Prostate gland (tissue), 2 donors: ENCODE results near the gene MAFF.
A peak's percentile ranks its signal among the peaks of the same experiment; 100 is the strongest.

Experiments
- POLR2A ChIP-seq: fragments of 450-650 bp; IDR thresholded peaks from one replicate; pipeline ENCODE4 v1.6.1; 2016; ENCODE audit warnings: antibody characterized with exemption, mild to moderate bottlenecking
- POLR2AphosphoS5 ChIP-seq: sonication (generic); formaldehyde crosslinking; IDR thresholded peaks from one replicate; pipeline ENCODE4 v1.6.1; 2017; ENCODE audit warnings: antibody characterized with exemption
- TF ChIP-seq, protein P1 (sequence below), 4 experiments: fragments of 200-600 bp in 2 of 4; fragments of 450-650 bp in 2 of 4; sonication (generic) in 2 of 4; IDR thresholded peaks; 1 replicate in 3 of 4; 2 replicates in 1 of 4; pipeline ENCODE4 v1.5.1; 2016 to 2019; ENCODE audit warnings: antibody characterized with exemption in 4 of 4, mild to moderate bottlenecking in 2 of 4, moderate library complexity in 2 of 4

GRCh38 chr22:38239101-38239761 lies 37.4 kb downstream of the MAFF start:
- TF ChIP-seq, protein P1, sequence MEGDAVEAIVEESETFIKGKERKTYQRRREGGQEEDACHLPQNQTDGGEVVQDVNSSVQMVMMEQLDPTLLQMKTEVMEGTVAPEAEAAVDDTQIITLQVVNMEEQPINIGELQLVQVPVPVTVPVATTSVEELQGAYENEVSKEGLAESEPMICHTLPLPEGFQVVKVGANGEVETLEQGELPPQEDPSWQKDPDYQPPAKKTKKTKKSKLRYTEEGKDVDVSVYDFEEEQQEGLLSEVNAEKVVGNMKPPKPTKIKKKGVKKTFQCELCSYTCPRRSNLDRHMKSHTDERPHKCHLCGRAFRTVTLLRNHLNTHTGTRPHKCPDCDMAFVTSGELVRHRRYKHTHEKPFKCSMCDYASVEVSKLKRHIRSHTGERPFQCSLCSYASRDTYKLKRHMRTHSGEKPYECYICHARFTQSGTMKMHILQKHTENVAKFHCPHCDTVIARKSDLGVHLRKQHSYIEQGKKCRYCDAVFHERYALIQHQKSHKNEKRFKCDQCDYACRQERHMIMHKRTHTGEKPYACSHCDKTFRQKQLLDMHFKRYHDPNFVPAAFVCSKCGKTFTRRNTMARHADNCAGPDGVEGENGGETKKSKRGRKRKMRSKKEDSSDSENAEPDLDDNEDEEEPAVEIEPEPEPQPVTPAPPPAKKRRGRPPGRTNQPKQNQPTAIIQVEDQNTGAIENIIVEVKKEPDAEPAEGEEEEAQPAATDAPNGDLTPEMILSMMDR (IDR thresholded peaks at IDR 0.05), result peak in 2 of 4 experiments; percentile 11 to 30
- TF ChIP-seq POLR2A, result no peak
- no peak for TF ChIP-seq POLR2AphosphoS5
